Endothelial cell of umbilical vein (primary cell): ENCODE results near the gene REPIN1.

Experiments used
- EZH2 ChIP-seq: IDR thresholded peaks from 2 replicates; pipeline ENCODE4 v1.6.1; 2012; ENCODE audit warnings: borderline replicate concordance, low read depth, mild to moderate bottlenecking, moderate library complexity, low read length, inconsistent platforms; ENCODE audit not compliant: severe bottlenecking
- MYC ChIP-seq: IDR thresholded peaks from one replicate; pipeline ENCODE4 v1.6.1; 2011; ENCODE audit warnings: mild to moderate bottlenecking, low read depth, low read length
- POLR2A ChIP-seq: IDR thresholded peaks from 2 replicates; pipeline ENCODE4 v1.6.1; 2012; ENCODE audit warnings: low read depth, mild to moderate bottlenecking, control low read depth, low read length
- POLR2AphosphoS5 ChIP-seq: IDR thresholded peaks from 2 replicates; pipeline ENCODE4 v1.6.1; 2012; ENCODE audit warnings: low read depth, mild to moderate bottlenecking, control low read depth, low read length, moderate library complexity; ENCODE audit not compliant: insufficient read depth
- TF ChIP-seq, protein P1 (sequence below), 2 donors: IDR thresholded peaks; 1 replicate in 1 of 2; 2 replicates in 1 of 2; pipeline ENCODE4 v1.5.1; 2011; ENCODE audit warnings: low read length in 2 of 2, mild to moderate bottlenecking in 2 of 2, moderate library complexity in 2 of 2, control low read depth in 1 of 2, inconsistent platforms in 1 of 2, low read depth in 1 of 2; ENCODE audit not compliant: insufficient read depth in 1 of 2; ENCODE audit errors: extremely low read depth in 1 of 2

DNA sequence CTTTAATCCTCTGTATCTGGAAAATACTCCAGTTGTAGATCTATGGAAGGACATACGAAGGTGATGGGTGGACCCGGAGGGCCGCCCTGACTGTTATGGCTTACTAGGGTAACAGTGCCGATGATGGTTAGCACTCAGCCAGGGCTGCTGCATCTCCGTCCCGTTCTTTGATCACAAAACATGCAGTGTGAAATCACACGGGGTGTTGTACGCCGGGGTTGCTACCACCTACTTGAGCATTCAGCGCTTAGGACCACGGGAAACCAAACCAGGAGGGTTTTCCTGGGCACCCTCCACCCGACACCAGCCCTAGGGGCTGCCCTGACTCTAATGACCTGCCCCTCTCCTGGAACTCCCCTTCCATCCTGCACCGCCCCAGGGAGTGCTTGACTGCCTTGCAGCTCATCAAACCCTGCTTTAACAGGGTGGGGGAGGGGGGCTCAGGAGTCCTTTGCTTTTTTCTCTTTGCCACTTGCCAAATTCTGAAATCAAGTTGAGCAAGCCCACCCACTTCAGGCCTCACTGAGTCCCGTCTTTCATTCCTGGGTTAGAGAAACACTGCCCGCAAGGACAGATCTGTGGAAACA lies 30.9 kb downstream of the REPIN1 start:
- TF ChIP-seq POLR2AphosphoS5 = no peak
- TF ChIP-seq EZH2 = no peak
- no peak for TF ChIP-seq POLR2A
- TF ChIP-seq MYC = no peak
- TF ChIP-seq, protein P1, sequence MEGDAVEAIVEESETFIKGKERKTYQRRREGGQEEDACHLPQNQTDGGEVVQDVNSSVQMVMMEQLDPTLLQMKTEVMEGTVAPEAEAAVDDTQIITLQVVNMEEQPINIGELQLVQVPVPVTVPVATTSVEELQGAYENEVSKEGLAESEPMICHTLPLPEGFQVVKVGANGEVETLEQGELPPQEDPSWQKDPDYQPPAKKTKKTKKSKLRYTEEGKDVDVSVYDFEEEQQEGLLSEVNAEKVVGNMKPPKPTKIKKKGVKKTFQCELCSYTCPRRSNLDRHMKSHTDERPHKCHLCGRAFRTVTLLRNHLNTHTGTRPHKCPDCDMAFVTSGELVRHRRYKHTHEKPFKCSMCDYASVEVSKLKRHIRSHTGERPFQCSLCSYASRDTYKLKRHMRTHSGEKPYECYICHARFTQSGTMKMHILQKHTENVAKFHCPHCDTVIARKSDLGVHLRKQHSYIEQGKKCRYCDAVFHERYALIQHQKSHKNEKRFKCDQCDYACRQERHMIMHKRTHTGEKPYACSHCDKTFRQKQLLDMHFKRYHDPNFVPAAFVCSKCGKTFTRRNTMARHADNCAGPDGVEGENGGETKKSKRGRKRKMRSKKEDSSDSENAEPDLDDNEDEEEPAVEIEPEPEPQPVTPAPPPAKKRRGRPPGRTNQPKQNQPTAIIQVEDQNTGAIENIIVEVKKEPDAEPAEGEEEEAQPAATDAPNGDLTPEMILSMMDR (IDR thresholded peaks at IDR 0.05; ENCODE audit: extremely low read depth in 1 of 2, insufficient read depth in 1 of 2, low read depth in 1 of 2, low read length in 2 of 2) = no peak
